Measurements from ENCODE around the gene TXK. TPM values are rescaled to one million over a fixed set of nuclear protein-coding genes. Genes with fewer than 3 reads are reported as not detected.

The TXK gene
- total and polyA plus RNA-seq, 10 of the 15 experiments (the other 5 are each of a cell fraction or from before 2014, with no cell fraction given) = 0.44 to 2.9 (median 1.4) TPM

DNA sequence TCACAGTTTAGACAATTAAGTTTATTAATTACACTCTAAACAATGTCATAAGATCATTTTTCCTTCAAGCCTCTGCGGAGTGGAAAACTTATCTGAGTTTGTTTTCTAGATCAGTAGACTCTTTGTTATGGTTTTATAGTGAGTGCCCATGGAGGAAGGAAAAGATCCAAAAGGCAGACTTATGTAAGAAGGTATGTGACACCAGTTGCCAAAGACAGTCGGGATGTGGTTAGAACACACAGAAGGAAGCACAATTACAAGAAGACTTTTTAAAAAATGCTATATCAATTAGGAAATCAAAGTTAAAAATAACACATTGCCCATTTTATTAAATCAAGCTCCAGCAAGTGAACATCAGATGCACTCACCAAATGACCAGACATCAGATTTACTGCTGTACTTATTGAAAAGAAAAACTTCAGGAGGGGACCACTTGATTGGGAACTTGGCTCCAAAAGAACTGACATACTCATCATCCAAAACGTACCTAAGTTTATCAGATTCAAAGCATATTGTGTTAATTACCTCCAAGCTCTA lies 60.4 kb downstream of the TXK start (continued):
- no peak for TF ChIP-seq ZNF687 (IDR thresholded peaks at IDR 0.05)
- no peak for TF ChIP-seq RCOR1 (conservative IDR thresholded peaks at IDR 0.05; ENCODE audit: low read depth, low read length)

GRCh38 chr4:48071191-48071590 lies 62.9 kb downstream of the TXK start:
- Histone ChIP-seq H3K27me3 (replicated peaks in 1 of 2; ENCODE audit: control insufficient read depth in 2 of 2, insufficient read depth in 2 of 2, low read length in 1 of 2) (no peaks in the 10 kb centered on the region), H3K36me3 (ENCODE audit: control insufficient read depth in 2 of 2, insufficient read depth in 2 of 2, low read length in 1 of 2) (no peaks in the 10 kb centered on the region), H3K9me3 (replicated peaks; ENCODE audit: control insufficient read depth, insufficient read depth, low read length) (no peaks in the 10 kb centered on the region), H3K4me2 (ENCODE audit: control insufficient read depth, insufficient read depth) (no peak overlapping the region), H3K4me3 (no peak overlapping the region), H3K9ac (ENCODE audit: control insufficient read depth, insufficient read depth, low read length) (no peak overlapping the region), H3K4me1 (ENCODE audit: control insufficient read depth, insufficient read depth, low read length) (peaks cover 2% of the 10 kb centered on the region), H3K79me2 (ENCODE audit: control insufficient read depth, insufficient read depth, low read length) (no peaks in the 10 kb centered on the region), H3K27ac (ENCODE audit: control insufficient read depth, insufficient read depth) (no peak overlapping the region), H2AFZ (ENCODE audit: control insufficient read depth, low read depth, low read length) (no peak overlapping the region), H4K20me1 (ENCODE audit: control insufficient read depth, insufficient read depth) (no peaks in the 10 kb centered on the region)
- ChIA-PET CTCF (interaction anchor here (0.7 to 2.1 kb wide), 2 partner anchors 37 to 39 kb away, joined by 3 to 7 read pairs; no protein-coding TSS in a partner anchor), POLR2A (interaction anchor here (0.7 to 1.6 kb wide), 2 partner anchors 23 to 202 kb away, joined by 3 to 7 read pairs; no protein-coding TSS in a partner anchor), SMC1A (ENCODE audit: uncharacterized antibody, unreplicated experiment) (interaction anchor here (1.0 to 1.4 kb wide), 3 partner anchors 9 to 68 kb away, joined by 3 read pairs; no protein-coding TSS in a partner anchor), RAD21 (ENCODE audit: unreplicated experiment) (no interaction called here)
- BruUV-seq (replicated peaks) = no TSS peak
- DNase-seq (ENCODE audit: low read depth, low spot score) (no peak), FAIRE-seq (no peak), ATAC-seq (0 out of 3 replicates have a peak, but pooled peaks have one; percentile 21)
- TF ChIP-seq CREB1 (IDR thresholded peaks at IDR 0.05; ENCODE audit: low read depth) (peak; percentile 41; the same call in 1 of the 2 replicates), RFX5 (IDR thresholded peaks at IDR 0.05; ENCODE audit: low read depth, low read length) (no peak), CREM (IDR thresholded peaks at IDR 0.05; ENCODE audit: low read depth) (0 out of 2 replicates have a peak, but pooled peaks have one; percentile 29)
- WGBS (ENCODE audit: insufficient coverage, insufficient replicate concordance, low lambda C conversion rate, missing lambda C conversion rate) = 74% methylated on average over 3 of the region's 3 CpGs
- intact Hi-C loops (cut with micrococcal nuclease; ENCODE audit: unreplicated experiment) (no loop called here), in situ Hi-C loops (cut with MboI) (no loop called here)

All from GM12878 (cell line).